Mucosa of gallbladder (tissue), 1 donor: ENCODE data around the gene GADL1. TPM values are rescaled to one million over a fixed set of nuclear protein-coding genes. Genes with fewer than 3 reads are reported as not detected.

Experiments used
- DNase-seq: peaks from one replicate; pipeline ENCODE4 v3.0.0-alpha.2; 2020; ENCODE audit warnings: low spot score
- total RNA-seq: library from RNA; stranded (reverse); gene quantifications from one replicate; pipeline ENCODE4 v1.2.1, GENCODE V29; 2021
- donor health status: DM: no; HTN: no; CAD: no.

The GADL1 gene
- total RNA-seq, 1 donor from 2014 or later: not detected

DNA sequence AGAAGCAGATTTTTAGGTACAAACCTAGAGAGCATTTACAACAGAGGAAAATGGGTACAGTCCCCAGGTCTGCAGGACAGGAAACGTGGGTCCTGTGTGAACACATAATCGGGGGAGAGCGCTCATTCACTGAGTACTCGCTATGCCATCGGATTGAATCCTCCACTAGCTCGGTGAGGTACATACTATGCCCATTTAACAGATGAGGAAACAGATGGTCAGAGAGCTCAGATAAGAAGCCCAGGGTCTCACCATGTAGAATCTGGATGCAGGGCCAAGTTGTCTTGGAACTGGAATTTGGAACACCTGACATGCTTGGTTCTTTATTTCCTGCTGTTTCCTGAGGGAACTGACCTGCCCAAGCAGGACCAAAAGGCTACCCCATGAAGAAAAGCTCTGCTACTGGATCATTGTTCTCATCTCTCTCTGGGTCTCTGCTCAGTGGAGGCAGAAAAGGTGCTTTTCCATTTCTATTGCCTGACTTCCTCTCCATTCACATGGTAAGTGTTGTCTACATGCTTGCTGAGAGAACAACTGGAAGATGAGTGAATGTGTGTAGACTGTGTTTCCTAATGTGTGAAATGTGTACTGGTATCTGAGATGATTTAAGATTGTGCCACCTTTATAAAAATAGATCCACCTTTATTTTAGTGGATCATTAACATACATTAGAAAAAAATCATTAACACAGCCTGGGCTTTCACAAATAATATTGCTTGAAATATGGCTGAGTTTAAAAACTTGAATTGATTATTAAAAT is 199.0 kb downstream of the GADL1 start:
- DNase-seq: no peak

DNA sequence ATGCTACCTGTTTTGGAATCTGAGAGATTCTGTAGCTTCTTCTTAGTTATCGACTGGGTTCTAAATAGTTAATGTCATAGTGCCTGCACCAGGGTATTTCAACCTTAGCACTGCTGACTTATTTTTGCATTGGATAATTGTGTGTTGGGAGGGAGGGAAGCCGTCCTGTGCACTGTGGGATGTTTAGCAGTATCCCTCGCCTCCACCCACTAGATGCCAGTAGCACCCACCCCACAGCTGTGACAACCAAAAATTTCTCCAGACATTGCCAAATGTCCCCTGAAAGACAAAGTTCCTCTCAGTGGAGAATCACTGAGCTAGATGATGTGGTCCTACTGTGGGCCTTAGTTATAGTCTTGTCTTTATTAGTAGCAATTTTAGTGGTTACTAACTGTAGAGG is 199.8 kb downstream of the GADL1 start:
- DNase-seq: no peak

GRCh38 chr3:30694148-30694547 is 200.3 kb downstream of the GADL1 start:
- no peak for DNase-seq

GRCh38 chr3:30693470-30694120 is 200.9 kb downstream of the GADL1 start:
- DNase-seq: peak; percentile 50

- no peak for DNase-seq
Measured at GRCh38 chr3:30692498-30693130, 201.8 kb downstream of the GADL1 start.

- DNase-seq: no peak
Measured at GRCh38 chr3:30691944-30692343, 202.5 kb downstream of the GADL1 start.

DNA sequence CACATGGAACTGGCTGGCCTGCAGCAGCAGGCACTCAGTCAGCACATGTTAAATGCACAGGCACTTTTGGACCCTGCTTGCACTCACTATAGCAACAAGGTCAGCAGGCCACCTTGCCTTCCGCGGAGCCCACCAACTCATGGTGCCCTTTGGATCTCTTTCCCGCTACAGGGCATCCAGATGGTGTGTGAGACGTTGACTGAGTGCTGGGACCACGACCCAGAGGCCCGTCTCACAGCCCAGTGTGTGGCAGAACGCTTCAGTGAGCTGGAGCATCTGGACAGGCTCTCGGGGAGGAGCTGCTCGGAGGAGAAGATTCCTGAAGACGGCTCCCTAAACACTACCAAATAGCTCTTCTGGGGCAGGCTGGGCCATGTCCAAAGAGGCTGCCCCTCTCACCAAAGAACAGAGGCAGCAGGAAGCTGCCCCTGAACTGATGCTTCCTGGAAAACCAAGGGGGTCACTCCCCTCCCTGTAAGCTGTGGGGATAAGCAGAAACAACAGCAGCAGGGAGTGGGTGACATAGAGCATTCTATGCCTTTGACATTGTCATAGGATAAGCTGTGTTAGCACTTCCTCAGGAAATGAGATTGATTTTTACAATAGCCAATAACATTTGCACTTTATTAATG is 203.1 kb downstream of the GADL1 start:
- no peak for DNase-seq

DNA sequence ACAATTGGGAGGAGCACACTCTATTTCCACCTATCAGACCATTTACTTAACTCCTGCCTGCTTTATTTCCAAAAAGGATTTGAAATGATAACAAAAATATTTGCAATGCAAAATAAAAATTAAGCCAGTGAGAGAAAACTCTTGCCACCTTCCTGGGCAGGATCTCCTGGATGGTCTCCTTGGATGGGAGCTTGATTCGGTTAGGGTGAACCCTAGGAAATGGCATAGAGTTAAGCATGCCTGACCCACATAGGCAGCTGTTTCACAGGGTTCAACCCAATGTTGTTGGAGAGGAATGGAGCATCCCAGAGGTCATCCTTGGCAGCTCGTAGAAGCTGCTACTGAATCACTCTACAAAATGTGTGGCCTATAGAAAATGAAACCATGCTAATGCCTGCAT is 204.3 kb downstream of the GADL1 start:
- no peak for DNase-seq

DNA sequence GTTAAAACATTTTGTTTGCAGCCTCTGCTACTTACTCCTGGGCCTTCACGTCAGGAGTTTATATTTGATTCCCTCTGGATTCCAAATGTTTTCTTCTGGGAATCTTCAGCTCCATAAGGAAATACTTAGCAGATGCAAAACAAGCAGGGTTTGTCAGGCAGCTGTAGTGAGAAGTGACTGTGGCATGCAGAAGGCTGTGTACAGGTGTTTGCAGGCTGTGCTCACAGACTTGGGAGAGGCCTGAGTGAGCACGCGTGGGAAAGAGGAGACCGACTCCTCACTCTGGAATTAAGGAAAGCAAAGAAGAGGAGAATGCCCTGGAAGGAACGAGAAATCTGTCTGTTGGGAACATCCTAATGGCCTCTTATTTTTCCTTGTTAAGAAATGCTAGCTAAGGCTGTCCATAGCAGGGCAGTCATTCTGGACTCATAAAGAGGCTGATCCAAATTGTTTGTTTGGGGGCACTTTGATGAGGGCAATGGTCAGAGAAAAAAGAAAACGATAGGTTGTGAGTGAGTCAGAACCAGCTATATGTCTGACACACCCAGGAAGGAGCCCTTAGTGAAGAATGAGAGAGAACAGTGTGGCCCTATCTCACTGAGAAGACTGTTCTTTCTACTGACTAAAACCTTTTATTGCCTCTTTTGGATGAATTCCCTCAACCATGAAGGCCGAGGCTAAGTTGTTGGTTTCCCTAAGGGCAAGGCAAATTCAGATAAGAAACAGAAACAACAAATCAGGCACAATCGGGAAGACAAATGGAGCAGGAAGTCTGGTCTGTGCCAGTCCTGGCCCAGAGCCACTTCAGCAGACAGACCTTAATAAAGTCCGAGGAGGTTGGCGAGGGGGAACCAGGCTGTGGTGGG is 205.5 kb downstream of the GADL1 start:
- DNase-seq: no peak

- no peak for DNase-seq
Measured at GRCh38 chr3:30687930-30688570, 206.4 kb downstream of the GADL1 start.

- no peak for DNase-seq
Measured at GRCh38 chr3:30686799-30687198, 207.7 kb downstream of the GADL1 start.

DNA sequence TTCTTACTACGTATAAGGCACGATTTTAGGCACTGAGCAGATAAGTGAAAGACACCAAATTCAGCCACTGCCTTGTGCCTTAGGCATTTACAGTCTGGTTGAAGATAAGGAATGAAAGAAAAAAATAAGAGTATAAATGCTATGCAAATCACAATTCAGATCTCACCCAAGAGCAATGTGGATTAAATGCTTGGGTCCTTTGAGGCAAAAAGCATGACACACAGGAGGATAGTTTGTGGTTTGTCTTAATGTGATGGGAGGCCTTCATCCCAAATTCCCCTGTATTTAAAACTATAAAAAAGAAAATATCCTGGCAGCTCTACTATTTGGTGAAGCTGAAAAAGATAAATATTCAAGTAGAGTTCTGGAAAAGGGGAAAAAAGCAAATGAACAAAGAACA is 208.3 kb downstream of the GADL1 start:
- DNase-seq: no peak

DNA sequence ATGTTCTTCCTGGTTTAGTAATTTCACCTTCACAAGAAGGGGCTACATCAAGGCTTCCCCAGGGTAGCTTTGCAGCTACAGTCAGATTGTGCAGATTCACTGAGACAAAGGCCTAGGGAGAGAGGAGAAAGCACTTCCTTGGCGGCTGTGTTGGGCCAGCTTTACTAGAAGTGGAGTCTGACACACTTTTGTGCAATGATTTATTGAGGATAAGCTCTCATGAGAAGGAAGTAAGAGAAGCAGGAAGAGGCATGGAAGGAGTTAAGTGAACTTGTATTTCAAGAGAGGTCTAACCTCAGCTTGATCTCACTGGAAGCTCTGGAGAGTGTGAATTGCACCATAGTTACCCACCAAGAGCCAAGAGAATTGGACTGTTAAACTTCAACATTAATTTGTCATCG is 209.2 kb downstream of the GADL1 start:
- DNase-seq: no peak

DNA sequence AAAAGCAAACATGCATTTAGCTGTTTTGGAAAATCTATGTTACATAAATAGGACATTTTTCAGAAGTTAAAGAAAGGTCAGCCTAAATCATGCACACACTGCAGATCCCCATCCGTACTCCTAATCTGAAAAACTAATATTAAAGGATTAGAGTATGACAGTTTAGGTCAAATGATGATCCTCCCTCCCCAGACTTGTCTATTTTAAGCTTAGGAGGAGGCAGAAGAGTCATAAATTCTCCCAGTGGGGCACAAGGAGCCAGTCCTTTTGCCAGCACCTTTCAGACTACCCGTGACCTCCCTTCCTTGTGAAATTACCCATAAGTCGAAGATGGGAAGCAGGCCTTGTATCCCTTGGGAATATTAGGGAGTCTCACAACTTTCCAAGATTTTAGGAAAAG is 210.1 kb downstream of the GADL1 start:
- no peak for DNase-seq

DNA sequence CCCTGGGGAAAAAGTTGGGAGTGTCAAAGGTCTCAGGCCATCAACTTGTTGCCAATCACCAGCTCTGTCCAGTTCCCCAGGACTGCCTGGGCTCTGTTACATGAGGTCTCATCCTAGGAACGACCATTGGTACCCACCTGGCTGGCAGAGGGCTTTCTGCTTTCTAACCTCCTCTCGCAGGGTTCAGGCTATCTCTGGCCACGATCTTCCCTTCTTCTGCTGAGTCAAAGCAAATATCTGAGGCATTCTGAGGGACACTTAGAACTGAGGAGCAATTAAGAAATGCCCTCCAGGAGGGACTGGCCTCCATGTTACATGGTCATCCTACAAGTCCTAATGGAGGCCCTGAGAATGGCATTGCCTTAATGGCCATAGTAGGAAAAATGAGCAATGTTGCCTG is 210.7 kb downstream of the GADL1 start:
- no peak for DNase-seq

GRCh38 chr3:30682434-30683155 is 211.9 kb downstream of the GADL1 start:
- DNase-seq: no peak

- DNase-seq: no peak
Measured at GRCh38 chr3:30681649-30682211, 212.7 kb downstream of the GADL1 start.

GRCh38 chr3:30680789-30681648 is 213.4 kb downstream of the GADL1 start:
- DNase-seq: peak; percentile 44

DNA sequence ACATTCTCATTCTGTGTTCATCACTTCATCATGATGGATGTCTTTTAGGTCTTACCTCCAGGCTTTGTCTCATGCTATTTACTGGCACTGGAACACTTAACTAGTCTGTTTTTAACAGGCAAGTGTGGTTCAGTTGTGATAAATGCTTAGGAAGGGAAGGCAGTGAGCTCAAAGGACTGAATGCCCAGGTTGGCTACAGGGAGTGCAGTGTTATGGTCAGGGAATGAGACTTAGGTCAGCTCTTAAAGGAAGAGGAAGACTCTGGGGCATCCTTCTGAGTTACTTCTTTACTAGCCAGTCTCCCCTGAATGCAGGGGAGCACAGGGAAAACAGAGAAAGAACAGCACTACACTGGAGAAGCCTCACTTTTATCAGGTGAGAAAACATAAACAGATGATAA is 215.4 kb downstream of the GADL1 start:
- DNase-seq: no peak
